HG03175 (cell line): ENCODE data around the gene PNMA6E.

Experiments used
- ATAC-seq: cut with Tn5 transposase; IDR thresholded peaks from one replicate; pipeline ENCODE4 v1.9.1; 2021; ENCODE audit warnings: mild to moderate bottlenecking, moderate library complexity; ENCODE audit not compliant: unreplicated experiment

PNMA6E gene

DNA sequence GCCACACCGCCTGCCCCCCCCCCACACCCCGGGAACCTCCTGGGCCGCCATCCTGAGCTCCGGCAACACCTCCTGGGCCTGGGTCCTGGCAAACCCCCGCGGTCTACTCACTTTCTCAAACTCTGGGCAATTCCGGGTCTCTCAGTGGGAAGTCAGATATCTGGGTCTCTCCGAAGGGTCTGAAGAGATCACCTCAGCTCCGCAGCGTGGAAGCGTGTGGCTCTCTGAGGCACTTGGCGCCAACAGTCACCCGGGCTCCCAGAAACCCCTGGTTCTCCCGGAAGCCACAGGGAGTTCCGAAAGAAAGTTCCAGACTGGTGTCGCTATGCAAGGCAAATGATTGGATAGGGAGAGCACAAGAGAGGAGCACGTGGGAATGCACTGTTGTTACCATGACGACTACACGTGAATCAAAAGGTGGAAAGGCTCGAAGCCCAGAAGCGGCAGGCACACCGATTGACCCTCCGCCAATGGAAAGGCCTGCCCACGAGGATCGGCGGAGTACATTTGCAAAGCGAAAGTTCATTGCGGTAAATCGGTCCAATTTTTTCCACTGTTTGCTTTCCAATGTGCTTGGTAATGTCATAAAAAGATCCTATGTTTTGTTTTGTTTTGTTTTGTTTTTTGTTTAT is at the start of gene PNMA6E:
Gene PNMA6E (minus strand): TSS at position 218 of the 632 bp plus-strand sequence. CDS start 2,501 bp downstream, outside the sequence.
- ATAC-seq = no peak

DNA sequence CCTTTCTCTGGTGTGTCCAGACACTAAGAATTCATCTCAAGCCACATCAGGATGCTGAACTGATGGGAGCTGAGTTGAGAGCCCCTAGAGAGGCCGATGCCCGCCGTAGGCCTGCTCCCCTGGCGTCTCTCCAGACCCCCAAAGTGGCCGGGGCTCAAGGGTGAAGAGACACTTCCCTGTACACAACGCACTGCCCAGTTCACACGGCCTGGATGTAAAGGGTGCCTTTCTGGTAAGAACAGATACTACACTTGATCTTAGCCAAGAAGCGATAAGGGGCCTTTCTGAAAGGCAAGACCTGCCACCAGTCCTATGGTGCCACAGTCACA is 49.8 kb upstream of the PNMA6E start:
- no peak for ATAC-seq

DNA sequence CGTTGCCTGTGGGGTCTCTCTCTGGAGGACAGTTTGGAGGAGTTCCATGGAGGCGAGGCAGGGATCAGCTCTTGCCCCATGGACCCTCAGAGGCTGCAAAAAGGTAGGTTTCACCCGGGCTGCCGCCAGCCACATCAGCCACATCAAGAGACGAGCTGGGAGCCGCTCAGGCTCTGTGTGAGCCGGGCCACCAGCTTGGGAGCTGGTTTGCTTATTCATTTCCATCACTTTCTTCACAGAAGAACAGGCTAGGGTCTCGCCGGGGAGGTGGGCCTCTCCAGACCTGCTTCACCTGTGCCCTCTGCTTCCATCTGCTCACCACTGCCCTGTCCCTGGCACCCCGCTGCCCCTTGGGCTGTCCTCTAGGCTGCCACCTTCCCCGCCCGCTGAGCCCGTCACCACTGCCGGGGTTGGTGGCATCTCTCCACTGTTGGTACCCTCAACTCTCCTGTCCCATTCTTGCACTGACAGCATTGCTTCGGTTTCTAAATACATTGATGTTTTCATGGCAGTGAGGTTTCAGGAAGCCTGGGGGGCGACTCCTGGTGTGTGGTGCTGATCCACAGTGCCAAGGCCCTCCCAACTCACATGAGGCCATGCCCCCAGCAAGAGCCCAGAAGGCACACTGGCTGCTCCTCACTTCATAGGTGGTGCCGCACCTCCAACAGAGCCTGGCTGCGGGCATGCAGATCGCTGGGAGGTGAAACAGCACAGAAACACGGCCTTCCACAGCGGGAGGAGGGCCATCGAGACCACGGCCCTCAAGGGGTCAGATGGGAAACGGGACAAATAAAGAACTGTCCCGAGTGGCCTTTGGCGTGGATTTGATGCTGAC is 49.2 kb upstream of the PNMA6E start:
- no peak for ATAC-seq

DNA sequence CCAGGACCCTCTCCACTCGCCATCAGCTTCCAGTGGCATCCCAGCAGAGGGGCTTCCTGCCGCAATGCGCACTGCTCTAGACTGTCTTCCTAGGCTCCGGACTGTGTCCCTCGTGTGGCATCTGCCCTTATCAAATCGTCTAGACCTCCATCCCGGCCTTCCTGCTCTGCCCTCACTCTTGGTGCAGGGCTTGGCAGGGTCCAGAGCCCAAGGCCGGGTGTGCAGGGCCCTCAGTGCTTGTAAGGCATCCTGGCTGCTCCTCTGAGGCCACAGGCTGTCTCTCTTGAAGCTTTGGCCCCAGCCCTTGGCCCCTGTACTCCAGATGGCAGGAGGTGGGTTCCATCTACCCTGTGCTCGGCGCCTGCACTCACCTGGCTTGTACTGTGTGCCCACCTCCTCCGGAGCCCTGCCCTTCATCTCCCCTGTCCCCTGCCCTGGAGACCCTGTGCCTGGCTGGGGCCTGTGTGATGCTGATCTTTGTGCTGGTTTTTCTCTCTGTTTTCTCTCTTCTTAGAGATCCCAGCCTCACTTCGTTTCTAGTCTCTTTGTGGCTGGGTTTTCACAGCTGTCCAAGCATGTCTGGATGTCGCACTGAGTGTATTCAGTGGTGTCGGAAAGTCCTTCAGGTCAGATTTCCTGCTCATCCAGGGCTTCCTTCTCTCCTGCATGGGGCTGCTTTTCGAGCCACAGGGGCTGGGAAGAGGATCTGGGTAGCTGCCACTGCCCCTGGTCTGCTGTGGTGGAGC is 48.4 kb upstream of the PNMA6E start:
- ATAC-seq = no peak

DNA sequence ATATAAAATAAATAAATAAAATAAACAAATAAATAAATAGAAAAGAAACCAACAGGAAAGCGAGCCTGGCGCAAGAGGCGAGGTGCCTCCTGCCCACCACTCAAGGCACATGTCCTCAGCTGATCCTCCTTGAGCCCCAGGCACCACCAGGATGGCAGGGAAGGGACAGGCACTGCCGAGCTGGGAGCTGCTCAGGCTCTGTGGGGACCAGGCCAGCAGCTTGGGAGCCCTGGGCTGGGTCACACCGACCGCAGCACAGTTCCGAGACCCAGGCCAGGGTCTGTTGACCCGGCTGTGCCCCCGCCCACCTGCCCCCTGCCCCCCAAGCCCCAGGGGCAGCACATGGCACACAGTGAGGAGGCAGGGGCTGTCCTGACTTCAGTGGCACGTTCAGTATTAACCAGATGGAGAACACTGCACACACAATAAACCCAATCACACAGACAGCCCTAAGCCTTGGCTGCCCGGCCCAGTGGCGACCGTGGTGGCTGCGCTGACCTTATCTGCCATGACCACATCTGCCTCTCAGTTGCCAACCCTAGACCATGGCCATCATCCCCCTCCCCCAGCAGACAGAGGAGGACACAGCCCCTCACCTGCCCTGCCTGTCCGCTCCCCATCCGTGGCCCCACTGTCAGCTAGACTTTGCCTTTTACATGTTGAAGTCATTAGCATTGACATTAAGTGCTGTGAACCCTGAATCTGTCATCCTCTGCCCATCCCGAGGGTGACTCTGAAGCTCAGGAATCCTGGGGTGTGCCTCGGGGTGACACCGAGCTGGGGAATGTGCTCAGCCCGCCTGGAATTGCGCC is 47.6 kb upstream of the PNMA6E start:
- no peak for ATAC-seq

DNA sequence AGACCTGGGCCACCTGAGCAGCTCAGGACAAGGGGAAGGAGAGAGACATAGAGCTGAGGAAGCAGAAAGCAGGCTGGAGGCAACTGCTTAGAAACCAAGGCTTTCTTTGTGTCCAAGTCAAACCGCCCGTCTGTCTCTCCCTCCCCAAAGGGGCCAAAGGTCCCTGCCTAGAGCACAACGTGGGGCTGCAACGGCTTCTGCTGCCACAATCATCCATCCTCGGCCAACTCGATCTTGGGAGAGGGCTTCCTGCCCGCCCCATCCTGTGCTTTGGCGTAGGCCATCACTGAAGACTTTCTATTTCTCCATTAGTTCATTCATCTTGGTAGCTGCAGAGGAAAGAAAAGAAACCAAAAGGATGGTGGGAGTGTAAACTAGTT is 46.4 kb upstream of the PNMA6E start:
- ATAC-seq = no peak

DNA sequence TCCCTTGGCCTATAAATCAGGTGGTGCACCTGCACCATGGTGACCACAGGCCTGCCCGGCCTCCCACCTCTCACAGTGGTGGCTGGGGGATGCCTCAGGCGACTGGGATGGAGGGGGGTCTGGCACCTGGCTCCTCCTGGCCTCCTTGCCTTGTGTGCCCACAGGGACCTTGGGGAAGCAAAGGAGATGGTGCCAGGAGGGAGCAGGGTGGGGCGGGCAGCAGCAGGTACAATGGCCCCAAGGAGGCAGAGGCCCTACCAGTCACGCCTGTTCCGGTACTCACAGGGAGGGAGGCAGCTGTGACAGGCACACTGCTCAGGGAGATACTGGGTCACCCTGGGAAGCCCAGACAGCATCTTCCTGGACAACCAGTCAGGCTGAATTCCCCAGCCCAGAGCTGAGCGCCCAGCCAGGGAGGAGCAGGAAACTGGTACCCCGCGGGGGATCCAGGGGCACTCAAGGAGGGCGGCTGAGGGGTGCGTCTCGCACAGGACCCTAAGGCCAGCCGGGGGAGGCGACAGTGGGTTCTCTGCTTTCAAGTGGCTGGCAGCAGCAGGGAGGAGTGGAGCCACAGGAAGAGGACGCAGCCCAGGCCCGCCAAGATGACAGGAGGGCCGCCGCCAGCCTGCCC is 45.9 kb upstream of the PNMA6E start:
- no peak for ATAC-seq

DNA sequence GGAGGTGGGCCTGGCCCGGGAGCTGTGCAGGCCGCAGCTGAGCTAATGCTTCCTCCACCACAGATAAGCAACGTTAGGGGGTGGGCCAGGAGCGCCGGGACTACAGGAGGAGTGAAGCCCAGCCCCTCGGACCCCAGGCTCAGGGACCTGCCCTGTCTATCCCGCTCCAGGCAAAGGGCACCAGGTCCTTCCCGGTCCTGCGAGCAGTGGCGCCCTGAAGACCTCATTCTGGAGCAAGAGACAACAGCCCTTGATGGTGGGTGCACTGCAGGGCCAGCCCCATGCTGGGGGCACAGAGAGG is 45.4 kb upstream of the PNMA6E start:
- ATAC-seq = no peak

DNA sequence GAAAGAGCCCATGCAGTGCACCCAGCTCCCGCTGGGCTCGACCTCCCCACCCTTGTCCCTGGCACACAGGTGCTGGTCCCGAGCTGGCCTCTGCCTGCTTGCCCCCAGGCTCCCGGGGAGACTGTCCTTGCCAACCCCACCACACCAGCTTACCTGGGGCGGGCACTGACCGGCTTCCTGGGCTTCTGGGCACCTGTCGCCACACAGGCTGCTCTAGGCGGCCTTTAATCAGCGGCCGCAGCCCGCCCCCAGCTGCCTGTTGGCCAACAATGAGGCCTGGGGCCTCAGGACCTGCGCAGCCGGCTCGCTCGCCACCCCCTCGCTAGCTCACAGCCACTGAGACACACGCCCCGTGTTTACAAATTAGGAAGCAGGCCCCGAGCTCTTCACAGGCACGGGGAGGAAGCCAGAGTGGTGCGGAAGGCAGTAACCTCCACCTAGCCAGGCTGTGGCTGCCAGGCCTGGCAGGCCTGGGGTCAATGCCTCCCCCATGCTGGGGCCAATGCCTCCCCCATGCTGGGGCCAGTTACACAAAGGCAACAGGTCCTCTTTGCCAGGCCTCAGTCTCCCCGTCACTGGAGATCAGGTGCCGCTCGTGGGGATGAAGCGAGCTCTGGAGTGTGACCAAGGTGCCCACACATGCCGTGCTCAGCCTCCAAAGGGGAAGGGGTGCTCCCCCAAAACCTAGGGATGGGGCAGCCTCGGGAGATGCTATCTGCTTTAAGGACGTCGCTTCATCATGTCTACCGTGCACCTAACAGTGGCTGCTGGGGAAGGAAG is 44.9 kb upstream of the PNMA6E start, which contains the start of gene TREX2:
Gene TREX2 (minus strand): TSS at position 201 of the 780 bp plus-strand sequence. CDS start 626 bp downstream, outside the sequence.
- no peak for ATAC-seq

DNA sequence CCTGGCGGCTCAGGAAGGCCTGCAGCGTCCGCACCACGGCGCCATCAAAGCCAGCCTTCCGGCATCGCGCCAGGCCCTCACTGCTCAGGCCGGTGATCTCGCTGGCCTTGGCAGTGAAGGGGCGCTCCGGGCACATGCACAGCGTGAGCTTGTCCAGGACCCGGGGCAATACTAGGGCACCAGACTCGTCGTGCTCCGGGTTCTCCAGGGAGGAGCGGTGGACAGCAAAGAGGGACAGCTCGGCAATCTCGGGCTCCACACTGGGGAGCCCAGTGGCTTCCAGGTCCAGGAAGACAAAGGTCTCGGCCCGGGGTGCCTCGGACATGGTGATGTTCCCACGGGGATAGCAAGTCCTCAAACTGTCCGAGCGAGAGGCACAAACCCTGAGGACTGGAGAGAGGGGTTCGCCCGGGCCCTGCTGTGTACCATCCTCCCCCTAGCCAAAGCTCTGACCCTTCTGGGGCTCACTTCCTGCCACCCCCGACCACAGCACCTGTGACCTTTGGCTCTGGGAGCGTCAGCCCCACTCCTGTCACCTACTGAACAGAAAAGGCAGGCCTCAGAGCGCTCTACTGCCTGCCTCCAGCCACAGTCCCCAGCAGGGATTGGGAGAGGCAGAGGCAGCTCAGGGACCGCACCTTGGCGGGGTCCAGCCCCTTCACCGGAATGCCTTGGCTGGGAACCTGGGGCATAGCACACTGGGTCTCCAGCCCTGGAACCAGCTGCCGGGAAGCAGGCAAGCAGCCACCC is 44.1 kb upstream of the PNMA6E start:
- no peak for ATAC-seq

DNA sequence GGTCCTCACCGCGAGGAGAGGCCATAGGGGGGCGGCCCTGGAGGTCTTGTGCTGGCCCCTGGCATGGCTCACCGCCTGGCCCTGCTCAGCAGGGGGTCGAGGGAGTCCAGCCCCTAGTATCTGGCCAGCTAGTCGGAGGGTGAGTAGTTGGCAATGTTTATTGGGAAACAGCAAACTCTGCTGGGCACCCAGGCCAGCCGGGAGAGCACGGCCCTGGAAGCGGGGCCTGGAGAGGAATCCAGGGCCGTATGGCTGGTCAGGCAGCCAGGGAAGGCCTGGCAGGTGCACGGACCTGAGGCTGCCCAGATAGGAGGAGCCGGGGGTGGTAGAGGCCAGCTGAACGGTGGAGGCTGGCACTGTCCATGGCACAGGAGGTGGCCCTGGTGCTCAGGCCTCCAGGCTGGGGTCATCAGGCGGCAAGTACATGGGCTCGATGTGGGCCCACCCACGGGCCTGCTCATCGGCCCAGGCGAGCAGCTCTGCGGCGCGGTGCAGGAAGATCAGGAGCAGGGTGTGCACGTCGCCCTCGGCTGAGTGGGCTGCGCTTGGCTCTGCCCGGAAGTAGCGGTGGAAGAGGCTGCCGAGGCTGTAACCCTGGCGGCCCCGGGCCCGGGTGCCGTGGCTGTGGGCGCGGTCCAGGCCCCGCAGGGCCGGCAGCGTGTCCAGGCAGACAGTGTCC is 43.3 kb upstream of the PNMA6E start:
- no peak for ATAC-seq

DNA sequence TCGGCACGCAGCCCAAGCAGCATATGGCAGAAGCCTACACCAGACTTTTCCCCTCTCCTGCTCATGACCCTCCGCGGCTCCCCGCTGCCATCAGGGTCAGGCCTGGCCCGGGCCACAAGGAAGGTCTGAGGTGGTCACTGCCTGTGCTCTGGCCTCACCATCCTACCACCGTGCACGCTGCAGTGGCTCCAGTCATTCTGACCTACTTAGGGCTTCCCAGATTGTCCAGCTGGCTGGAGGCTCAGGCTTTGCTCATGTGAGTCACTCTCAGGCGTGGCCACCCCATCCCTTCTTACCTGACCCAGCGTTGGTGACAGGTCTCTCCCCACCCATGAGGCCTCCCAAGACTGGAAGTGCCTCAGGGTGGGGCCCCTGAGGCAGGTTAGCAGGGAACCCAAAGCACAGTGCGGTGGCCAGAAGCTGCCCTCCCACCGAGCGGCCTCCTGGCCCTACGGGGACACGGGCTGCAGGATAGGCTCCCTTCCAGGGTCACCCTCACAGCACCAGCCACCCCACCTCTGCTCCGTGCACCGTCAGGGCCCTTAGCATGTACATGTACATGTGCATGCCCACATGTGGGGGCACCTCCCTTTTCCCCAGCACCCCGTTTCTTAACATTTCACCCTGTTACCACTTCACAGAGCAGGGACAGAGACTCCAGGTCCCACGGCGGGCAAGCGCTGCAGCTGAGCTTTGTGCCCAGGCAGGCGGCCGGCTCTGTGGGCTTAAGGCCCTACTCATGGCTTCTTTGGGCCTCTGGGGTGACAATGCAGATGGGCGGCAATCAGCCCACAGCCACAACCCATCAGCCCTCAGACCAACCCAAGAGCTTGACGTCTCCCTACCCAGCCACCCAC is 42.6 kb upstream of the PNMA6E start:
- no peak for ATAC-seq

DNA sequence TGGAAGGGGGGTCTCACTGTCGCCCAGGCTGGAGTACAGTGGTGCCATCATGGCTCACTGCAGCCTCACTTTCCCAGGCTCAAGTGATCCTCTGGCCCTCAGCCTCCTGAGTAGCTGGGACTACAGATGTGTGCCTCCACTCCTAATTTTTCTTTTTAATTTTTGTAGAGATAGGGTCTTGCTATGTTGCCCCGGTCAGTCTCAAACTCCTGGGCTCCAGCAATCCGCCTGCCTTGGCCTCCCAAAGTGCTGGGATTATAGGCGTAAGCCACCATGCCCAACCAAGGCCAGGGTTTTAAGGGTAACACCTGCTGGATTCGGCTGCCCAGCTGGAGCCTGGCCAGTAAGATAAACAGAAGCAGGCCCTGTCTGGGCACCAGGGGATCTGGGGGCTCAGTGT is 41.3 kb upstream of the PNMA6E start:
- no peak for ATAC-seq

DNA sequence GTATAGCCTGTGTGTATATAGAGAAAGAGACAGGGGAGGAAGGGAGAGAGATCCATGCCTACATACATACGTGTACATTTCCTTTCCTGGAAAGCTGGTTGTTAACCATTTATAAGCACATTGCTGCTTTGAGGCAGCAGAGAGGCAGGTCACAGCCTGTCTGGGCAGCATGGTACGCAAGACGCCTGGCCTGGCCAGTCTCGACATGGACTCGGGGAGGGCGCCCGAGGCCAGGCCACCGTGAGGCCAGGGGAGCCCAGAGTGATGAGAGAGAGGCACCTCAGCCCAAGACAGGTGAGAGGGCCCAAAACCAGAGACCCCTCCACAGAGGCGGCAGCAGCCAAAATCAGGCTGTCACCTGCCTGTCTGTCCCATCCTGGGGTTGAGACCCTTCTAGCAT is 40.8 kb upstream of the PNMA6E start:
- ATAC-seq = no peak

DNA sequence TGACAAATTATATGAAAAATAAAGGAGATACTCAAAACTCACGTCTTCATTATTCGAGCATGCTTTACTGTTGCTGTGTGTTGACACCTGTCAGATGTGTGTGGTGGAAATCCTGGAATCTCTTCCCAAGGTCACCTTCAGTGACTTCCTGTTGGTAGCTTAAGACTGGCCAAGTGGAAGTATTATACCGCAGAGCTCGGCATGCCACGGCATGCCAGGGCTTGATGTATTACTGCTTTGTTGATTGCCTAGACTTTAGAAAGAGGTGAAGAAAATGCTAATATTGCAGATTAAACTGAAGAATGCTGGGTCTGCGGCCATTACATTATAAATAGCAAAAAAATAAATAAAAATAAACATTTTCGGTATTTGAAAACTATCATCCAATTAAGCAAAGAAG is 40.1 kb upstream of the PNMA6E start:
- ATAC-seq = no peak

DNA sequence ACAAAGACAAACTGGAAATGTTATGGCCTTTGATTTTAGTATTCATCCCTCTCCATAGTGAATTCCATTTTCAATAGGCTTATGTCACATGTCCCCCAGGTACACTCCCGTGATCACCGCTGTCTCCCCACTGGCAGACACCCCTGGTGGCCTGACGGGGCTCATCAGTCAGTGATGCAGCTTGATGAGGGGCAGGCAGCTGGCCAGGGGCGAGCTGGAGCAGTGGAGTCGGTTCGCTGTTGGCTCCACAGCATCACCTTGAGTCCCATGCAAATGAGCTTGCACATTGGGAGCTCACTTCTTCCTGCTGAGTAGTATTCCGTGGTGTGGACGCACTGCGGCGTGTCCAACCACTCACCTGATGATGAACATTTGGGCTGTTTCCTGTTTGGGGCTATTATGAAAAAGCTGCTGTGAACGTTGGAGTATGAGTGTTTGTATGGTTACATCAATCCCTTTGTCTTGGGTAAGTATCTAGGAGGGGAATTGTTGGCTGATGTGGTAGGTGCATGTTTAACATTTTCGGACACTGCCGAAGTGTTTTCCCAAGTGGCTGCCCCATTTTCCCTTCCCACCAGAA is 39.5 kb upstream of the PNMA6E start:
- no peak for ATAC-seq

DNA sequence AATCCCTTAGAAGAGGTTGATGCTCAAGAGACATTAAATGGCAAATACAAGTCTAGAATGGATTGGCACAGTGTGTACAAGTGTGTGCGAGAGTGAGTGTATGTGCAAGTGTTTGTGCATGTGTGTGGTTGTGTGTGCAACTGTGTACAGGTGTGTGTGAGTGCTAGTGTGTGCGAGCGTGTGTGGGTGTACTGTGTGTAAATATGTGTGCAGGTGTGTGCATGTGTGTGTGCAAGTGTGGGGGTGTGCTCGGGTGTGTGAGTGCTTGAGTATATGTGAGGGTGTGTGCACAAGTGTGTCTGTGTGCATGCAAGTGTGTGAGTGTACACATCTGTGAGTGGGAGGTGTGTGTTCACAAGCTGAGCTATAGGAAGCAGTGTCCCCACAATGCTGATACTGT is 38.8 kb upstream of the PNMA6E start:
- ATAC-seq = no peak
